Measurements from ENCODE around the gene DBNL. TPM values are rescaled to one million over a fixed set of nuclear protein-coding genes. Genes with fewer than 3 reads are reported as not detected.

DBNL gene
- total RNA-seq, 1 donor from 2014 or later: 85.0 TPM

GRCh38 chr7:44062180-44062902 lies 17.8 kb downstream of the DBNL start:
- H3K27ac ChIP-seq (ENCODE audit: low read depth, low read length): no peak overlapping the region
- peaks cover 80% of the 10 kb centered on the region for H4K20me1 ChIP-seq (ENCODE audit: insufficient read depth, low read length)
- peaks cover 11% of the 10 kb centered on the region for H3K4me1 Mint-ChIP-seq (ENCODE audit: low read depth, unreplicated experiment)
- no peaks in the 10 kb centered on the region for H3K79me2 ChIP-seq (ENCODE audit: insufficient read depth, low read length)
- no peak overlapping the region for H3K4me2 ChIP-seq (ENCODE audit: low read length)
- H3K27me3 Mint-ChIP-seq (ENCODE audit: low read depth, unreplicated experiment): no peaks in the 10 kb centered on the region
- peaks cover 3% of the 10 kb centered on the region for H3K27me3 ChIP-seq (ENCODE audit: insufficient read depth, low read length)
- no peak for TF ChIP-seq EZH2 (IDR thresholded peaks at IDR 0.05; ENCODE audit: insufficient read depth, low read length)
- TF ChIP-seq CTCF (IDR thresholded peaks at IDR 0.05; ENCODE audit: insufficient read depth, low read depth, low read length): no peak
- H3K4me1 ChIP-seq (ENCODE audit: insufficient read depth, low read length): peaks cover 3% of the 10 kb centered on the region
- no peaks in the 10 kb centered on the region for H3K9me3 Mint-ChIP-seq (ENCODE audit: unreplicated experiment)
- H3K9me3 ChIP-seq (ENCODE audit: insufficient read depth, low read depth, low read length): no peaks in the 10 kb centered on the region
- H2AFZ ChIP-seq (ENCODE audit: low read depth, low read length): no peak overlapping the region
- no peak for FAIRE-seq
- peaks cover 19% of the 10 kb centered on the region for H3K36me3 ChIP-seq (ENCODE audit: insufficient read depth, low read length)
- no peak overlapping the region for H3K4me3 Mint-ChIP-seq (ENCODE audit: unreplicated experiment)
- H3K9ac ChIP-seq (ENCODE audit: low read length): no peak overlapping the region
- no peak overlapping the region for H3K27ac Mint-ChIP-seq (ENCODE audit: unreplicated experiment)
- peaks cover 24% of the 10 kb centered on the region for H3K36me3 Mint-ChIP-seq (ENCODE audit: low read depth, unreplicated experiment)
- no peak overlapping the region for H3K4me3 ChIP-seq (ENCODE audit: insufficient read depth, low read depth, low read length)
- no peak for DNase-seq (ENCODE audit: low read depth)

- Mint-ChIP-seq H3K27me3 (ENCODE audit: low read depth, unreplicated experiment) (no peaks in the 10 kb centered on the region), H3K4me1 (ENCODE audit: low read depth, unreplicated experiment) (peaks cover 14% of the 10 kb centered on the region), H3K4me3 (ENCODE audit: unreplicated experiment) (no peak overlapping the region), H3K27ac (ENCODE audit: unreplicated experiment) (no peak overlapping the region), H3K9me3 (ENCODE audit: unreplicated experiment) (no peaks in the 10 kb centered on the region), H3K36me3 (ENCODE audit: low read depth, unreplicated experiment) (peaks cover 19% of the 10 kb centered on the region)
- no peak overlapping the region for H3K4me3 ChIP-seq (ENCODE audit: insufficient read depth, low read depth, low read length)
- H3K9ac ChIP-seq (ENCODE audit: low read length): no peak overlapping the region
- no peak for TF ChIP-seq CTCF (IDR thresholded peaks at IDR 0.05; ENCODE audit: insufficient read depth, low read depth, low read length)
- TF ChIP-seq EZH2 (IDR thresholded peaks at IDR 0.05; ENCODE audit: insufficient read depth, low read length): no peak
- H3K36me3 ChIP-seq (ENCODE audit: insufficient read depth, low read length): peaks cover 15% of the 10 kb centered on the region
- peaks cover 3% of the 10 kb centered on the region for H3K4me1 ChIP-seq (ENCODE audit: insufficient read depth, low read length)
- H3K27me3 ChIP-seq (ENCODE audit: insufficient read depth, low read length): peaks cover 3% of the 10 kb centered on the region
- H3K27ac ChIP-seq (ENCODE audit: low read depth, low read length): no peak overlapping the region
- no peaks in the 10 kb centered on the region for H3K9me3 ChIP-seq (ENCODE audit: insufficient read depth, low read depth, low read length)
- FAIRE-seq: no peak
- DNase-seq (ENCODE audit: low read depth): no peak
- H3K79me2 ChIP-seq (ENCODE audit: insufficient read depth, low read length): no peaks in the 10 kb centered on the region
- H3K4me2 ChIP-seq (ENCODE audit: low read length): no peak overlapping the region
- H2AFZ ChIP-seq (ENCODE audit: low read depth, low read length): no peak overlapping the region
- H4K20me1 ChIP-seq (ENCODE audit: insufficient read depth, low read length): peaks cover 78% of the 10 kb centered on the region
Observed at GRCh38 chr7:44062903-44063295, 18.4 kb downstream of the DBNL start.

GRCh38 chr7:44063547-44063893 lies 19.0 kb downstream of the DBNL start:
- no peak overlapping the region for H3K27ac ChIP-seq (ENCODE audit: low read depth, low read length)
- no peak overlapping the region for H3K4me3 Mint-ChIP-seq (ENCODE audit: unreplicated experiment)
- H3K36me3 ChIP-seq (ENCODE audit: insufficient read depth, low read length): peaks cover 11% of the 10 kb centered on the region
- H4K20me1 ChIP-seq (ENCODE audit: insufficient read depth, low read length): peaks cover 72% of the 10 kb centered on the region
- no peak overlapping the region for H3K4me3 ChIP-seq (ENCODE audit: insufficient read depth, low read depth, low read length)
- H3K9me3 ChIP-seq (ENCODE audit: insufficient read depth, low read depth, low read length): no peaks in the 10 kb centered on the region
- peaks cover 3% of the 10 kb centered on the region for H3K27me3 ChIP-seq (ENCODE audit: insufficient read depth, low read length)
- H3K27me3 Mint-ChIP-seq (ENCODE audit: low read depth, unreplicated experiment): no peaks in the 10 kb centered on the region
- H3K9ac ChIP-seq (ENCODE audit: low read length): no peak overlapping the region
- no peaks in the 10 kb centered on the region for H3K9me3 Mint-ChIP-seq (ENCODE audit: unreplicated experiment)
- no peaks in the 10 kb centered on the region for H3K79me2 ChIP-seq (ENCODE audit: insufficient read depth, low read length)
- H3K27ac Mint-ChIP-seq (ENCODE audit: unreplicated experiment): no peak overlapping the region
- FAIRE-seq (no peak), DNase-seq (ENCODE audit: low read depth) (no peak)
- peaks cover 19% of the 10 kb centered on the region for H3K36me3 Mint-ChIP-seq (ENCODE audit: low read depth, unreplicated experiment)
- peaks cover 3% of the 10 kb centered on the region for H3K4me1 ChIP-seq (ENCODE audit: insufficient read depth, low read length)
- no peak overlapping the region for H2AFZ ChIP-seq (ENCODE audit: low read depth, low read length)
- H3K4me2 ChIP-seq (ENCODE audit: low read length): no peak overlapping the region
- no peak for TF ChIP-seq EZH2 (IDR thresholded peaks at IDR 0.05; ENCODE audit: insufficient read depth, low read length)
- TF ChIP-seq CTCF (IDR thresholded peaks at IDR 0.05; ENCODE audit: insufficient read depth, low read depth, low read length): no peak
- H3K4me1 Mint-ChIP-seq (ENCODE audit: low read depth, unreplicated experiment): peaks cover 14% of the 10 kb centered on the region

Data from astrocyte (in vitro differentiated cells and primary cell).